Esophagus squamous epithelium (tissue), 4 donors: ENCODE results near the gene TIAM2.

Source experiments
- POLR2A ChIP-seq, 4 donors: fragments of 450-650 bp; IDR thresholded peaks; one replicate each; pipeline ENCODE4 v1.6.1; 2017; ENCODE audit warnings: antibody characterized with exemption in 4 of 4, mild to moderate bottlenecking in 4 of 4, moderate library complexity in 3 of 4
- TF ChIP-seq, protein P1 (sequence below), 6 experiments: fragments of 450-650 bp in 4 of 6; fragments of 200-600 bp in 2 of 6; sonication (generic) in 2 of 6; IDR thresholded peaks; one replicate each; pipeline ENCODE4 v1.5.1; 2016 to 2019; ENCODE audit warnings: antibody characterized with exemption in 6 of 6, mild to moderate bottlenecking in 4 of 6, moderate library complexity in 4 of 6

DNA sequence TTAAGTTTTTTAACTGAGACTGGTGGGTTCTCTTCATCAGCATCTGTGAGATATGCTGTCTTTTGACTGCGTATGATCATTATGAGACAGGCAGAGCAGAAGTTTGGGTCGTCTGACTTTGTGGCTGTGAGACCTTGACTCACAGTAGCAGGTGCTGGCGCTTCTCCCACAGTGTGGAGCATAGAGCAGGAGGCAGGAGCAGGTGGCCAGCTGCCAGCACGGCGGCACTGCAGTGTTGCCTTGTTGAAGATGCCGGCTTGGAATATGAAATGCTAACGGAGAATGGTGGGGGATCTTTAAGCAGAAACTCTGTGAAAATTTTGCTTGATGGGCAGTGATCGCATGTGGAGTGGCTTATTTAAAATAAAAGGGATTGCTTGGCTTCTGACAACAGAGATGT, 105.0 kb downstream of the TIAM2 start:
- TF ChIP-seq, protein P1, sequence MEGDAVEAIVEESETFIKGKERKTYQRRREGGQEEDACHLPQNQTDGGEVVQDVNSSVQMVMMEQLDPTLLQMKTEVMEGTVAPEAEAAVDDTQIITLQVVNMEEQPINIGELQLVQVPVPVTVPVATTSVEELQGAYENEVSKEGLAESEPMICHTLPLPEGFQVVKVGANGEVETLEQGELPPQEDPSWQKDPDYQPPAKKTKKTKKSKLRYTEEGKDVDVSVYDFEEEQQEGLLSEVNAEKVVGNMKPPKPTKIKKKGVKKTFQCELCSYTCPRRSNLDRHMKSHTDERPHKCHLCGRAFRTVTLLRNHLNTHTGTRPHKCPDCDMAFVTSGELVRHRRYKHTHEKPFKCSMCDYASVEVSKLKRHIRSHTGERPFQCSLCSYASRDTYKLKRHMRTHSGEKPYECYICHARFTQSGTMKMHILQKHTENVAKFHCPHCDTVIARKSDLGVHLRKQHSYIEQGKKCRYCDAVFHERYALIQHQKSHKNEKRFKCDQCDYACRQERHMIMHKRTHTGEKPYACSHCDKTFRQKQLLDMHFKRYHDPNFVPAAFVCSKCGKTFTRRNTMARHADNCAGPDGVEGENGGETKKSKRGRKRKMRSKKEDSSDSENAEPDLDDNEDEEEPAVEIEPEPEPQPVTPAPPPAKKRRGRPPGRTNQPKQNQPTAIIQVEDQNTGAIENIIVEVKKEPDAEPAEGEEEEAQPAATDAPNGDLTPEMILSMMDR (IDR thresholded peaks at IDR 0.05): no peak
- no peak for TF ChIP-seq POLR2A (IDR thresholded peaks at IDR 0.05)
